Psoas muscle (tissue), 8 donors: ENCODE measurements around the gene C3orf70. TPM values are rescaled to one million over a fixed set of nuclear protein-coding genes. Genes with fewer than 3 reads are reported as not detected.

Source experiments
- ATAC-seq, 4 donors: fragments of 200-7000 bp; cut with Tn5 transposase; one replicate each; pipeline ENCODE4 v1.9.1; 2020; ENCODE audit warnings: moderate library complexity in 3 of 4, mild to moderate bottlenecking in 2 of 4
- DNase-seq, 2 donors: peaks; one replicate each; pipeline ENCODE4 v3.0.0-alpha.2; 2020
- H3K27ac ChIP-seq: fragments of 200-600 bp; one replicate; pipeline ENCODE4 v1.8.0; 2022
- H3K27me3 ChIP-seq, 3 donors: fragments of 200-600 bp in 1 of 3; one replicate each; pipeline versions ENCODE4 v1.6.1 to v1.8.0; 2013 to 2022; ENCODE audit warnings: low read length in 2 of 3, mild to moderate bottlenecking in 2 of 3, moderate library complexity in 1 of 3; ENCODE audit not compliant: insufficient read depth in 3 of 3
- H3K36me3 ChIP-seq, 2 donors: fragments of 200-600 bp in 1 of 2; one replicate each; pipeline versions ENCODE4 v1.6.1 to v1.8.0; 2013 to 2022; ENCODE audit warnings: low read depth in 1 of 2, mild to moderate bottlenecking in 1 of 2, moderate library complexity in 1 of 2; ENCODE audit not compliant: insufficient read depth in 1 of 2
- H3K4me1 ChIP-seq: fragments of 200-600 bp; one replicate; pipeline ENCODE4 v1.8.0; 2022
- H3K4me3 ChIP-seq: fragments of 200-600 bp; one replicate; pipeline ENCODE4 v1.8.0; 2022; ENCODE audit warnings: mild to moderate bottlenecking
- H3K9me3 ChIP-seq: fragments of 200-600 bp; one replicate; pipeline ENCODE4 v1.8.0; 2022
- CTCF ChIP-seq: fragments of 200-600 bp; IDR thresholded peaks from one replicate; pipeline ENCODE4 v1.8.0; 2022; ENCODE audit warnings: antibody characterized with exemption
- WGBS, 3 donors: extraction: QIAGEN DNeasy Blood & Tissue Kit; methylation state at CpG; one replicate each; pipeline versions ENCODE4 v1.1.6 to v1.1.7; 2013; 5-methylcytosine and 5-hydroxymethylcytosine counted together
- intact Hi-C, 2 donors: fragments of 100-400 bp; cut with DNase I; formaldehyde crosslinking; loops; one replicate each; pipeline versions ENCODE4 v1.11.0 to v1.14.2; 2022
- polyA plus RNA-seq, 3 donors: library from polyadenylated mRNA; stranded (reverse); fragments of 200-250 nt; gene quantifications; one replicate each; pipeline ENCODE4 v1.2.3, GENCODE V29; 2013
- total RNA-seq, 4 donors: library from RNA; stranded (reverse); fragmentation: NEBNext Ultra II Directional in 2 of 4; extraction: Animal tissue kit (Norgen Biotek cat#: 25700) in 2 of 4; gene quantifications; one replicate each; pipeline versions ENCODE4 v1.2.1 to v1.2.4, GENCODE V29; 2021 to 2023
- donor health status: healthy with polysubstance abuse.
- donor health status: DM: no; HTN: no; CAD: no; lungs with moderate emphysema.
- donor health status: Bipolar disorder and iron deficiency.
- donor health status: healthy.
- donor health status: DM: yes; HTN: yes; CAD: no.
- donor health status: DM: no; HTN: no; CAD: no.
- donor health status: DM: no; HTN: no; CAD: no.
- donor health status: DM: yes; HTN: yes; CAD: no.

C3orf70 gene
- total and polyA plus RNA-seq, 7 donors, result 0.13 to 0.97 (median 0.42) TPM

DNA sequence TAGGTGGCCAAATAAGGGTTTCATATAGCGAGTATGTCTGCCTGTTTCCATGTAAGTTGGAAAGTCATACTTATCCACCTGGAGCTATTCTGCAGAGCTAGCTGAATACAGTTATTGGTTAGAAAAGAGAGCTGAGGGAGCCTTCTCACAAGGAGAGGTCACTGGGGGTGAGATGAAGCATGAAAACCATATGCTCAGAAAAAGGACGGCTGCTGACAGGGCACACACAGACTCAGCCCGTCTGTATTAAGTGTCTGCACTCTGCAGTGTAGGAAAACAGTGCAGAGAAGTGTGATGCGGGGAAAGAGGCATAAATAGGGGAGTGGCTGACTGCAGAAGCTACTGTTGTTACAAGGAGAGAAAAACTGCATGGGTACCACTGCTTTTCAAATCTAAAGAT, 58.2 kb downstream of the C3orf70 start:
- no peak for TF ChIP-seq CTCF
- intact Hi-C loops, result no loop called here
- DNase-seq (no peak), ATAC-seq (no peak)
- WGBS, 3 donors, result 41 to 42% (median 41%) methylated on average over 4 of the region's 4 CpGs
- Histone ChIP-seq H3K27me3 (no peaks in the 10 kb centered on the region), H3K9me3 (no peaks in the 10 kb centered on the region), H3K4me3 (no peak overlapping the region), H3K27ac (no peak overlapping the region), H3K36me3 (no peaks in the 10 kb centered on the region), H3K4me1 (no peaks in the 10 kb centered on the region)

GRCh38 chr3:185093116-185093515, 59.7 kb downstream of the C3orf70 start:
- Histone ChIP-seq H3K9me3 (no peaks in the 10 kb centered on the region), H3K27ac (no peak overlapping the region), H3K27me3 (no peaks in the 10 kb centered on the region), H3K4me3 (no peak overlapping the region), H3K4me1 (no peaks in the 10 kb centered on the region), H3K36me3 (no peaks in the 10 kb centered on the region)
- TF ChIP-seq CTCF, result no peak
- intact Hi-C loops, result no loop called here
- no peak for ATAC-seq
- DNase-seq, result no peak

GRCh38 chr3:185090811-185091210, 62.0 kb downstream of the C3orf70 start:
- Histone ChIP-seq H3K27me3 (no peaks in the 10 kb centered on the region), H3K4me3 (no peak overlapping the region), H3K36me3 (no peaks in the 10 kb centered on the region), H3K9me3 (no peaks in the 10 kb centered on the region), H3K27ac (no peak overlapping the region), H3K4me1 (no peaks in the 10 kb centered on the region)
- no peak for TF ChIP-seq CTCF
- 90 to 96% (median 95%) methylated on average over 4 of the region's 4 CpGs for WGBS, 3 donors
- DNase-seq (no peak), ATAC-seq (no peak)
- intact Hi-C loops, result no loop called here

- no peak for DNase-seq
- no peaks in the 10 kb centered on the region for H3K4me1 ChIP-seq
- no peak overlapping the region for H3K4me3 ChIP-seq
- no peak for TF ChIP-seq CTCF
- no peak overlapping the region for H3K27ac ChIP-seq
- H3K9me3 ChIP-seq, result no peaks in the 10 kb centered on the region
- no peak for ATAC-seq
- H3K36me3 ChIP-seq, result no peaks in the 10 kb centered on the region
- no peaks in the 10 kb centered on the region for H3K27me3 ChIP-seq
- intact Hi-C loops, result no loop called here
These were observed 63.1 kb downstream of the C3orf70 start for GRCh38 chr3:185089751-185090150.

- WGBS, 3 donors, result 83 to 89% (median 89%) methylated on average over 2 of the region's 2 CpGs
- Histone ChIP-seq H3K27ac (no peak overlapping the region), H3K36me3 (no peaks in the 10 kb centered on the region), H3K4me3 (no peak overlapping the region), H3K27me3 (no peaks in the 10 kb centered on the region), H3K4me1 (no peaks in the 10 kb centered on the region), H3K9me3 (no peaks in the 10 kb centered on the region)
- no peak for TF ChIP-seq CTCF
- DNase-seq (no peak), ATAC-seq (no peak)
- intact Hi-C loops, result no loop called here
These were observed 63.5 kb downstream of the C3orf70 start for GRCh38 chr3:185089343-185089742.
